ENCODE measurements around the gene MTHFSD.

The MTHFSD gene

GRCh38 chr16:86554917-86555703 is at the start of gene MTHFSD:
Gene MTHFSD (minus strand): TSS chr16:86555235. CDS start chr16:86555184, 51 bp downstream.
- TF ChIP-seq, protein P1, sequence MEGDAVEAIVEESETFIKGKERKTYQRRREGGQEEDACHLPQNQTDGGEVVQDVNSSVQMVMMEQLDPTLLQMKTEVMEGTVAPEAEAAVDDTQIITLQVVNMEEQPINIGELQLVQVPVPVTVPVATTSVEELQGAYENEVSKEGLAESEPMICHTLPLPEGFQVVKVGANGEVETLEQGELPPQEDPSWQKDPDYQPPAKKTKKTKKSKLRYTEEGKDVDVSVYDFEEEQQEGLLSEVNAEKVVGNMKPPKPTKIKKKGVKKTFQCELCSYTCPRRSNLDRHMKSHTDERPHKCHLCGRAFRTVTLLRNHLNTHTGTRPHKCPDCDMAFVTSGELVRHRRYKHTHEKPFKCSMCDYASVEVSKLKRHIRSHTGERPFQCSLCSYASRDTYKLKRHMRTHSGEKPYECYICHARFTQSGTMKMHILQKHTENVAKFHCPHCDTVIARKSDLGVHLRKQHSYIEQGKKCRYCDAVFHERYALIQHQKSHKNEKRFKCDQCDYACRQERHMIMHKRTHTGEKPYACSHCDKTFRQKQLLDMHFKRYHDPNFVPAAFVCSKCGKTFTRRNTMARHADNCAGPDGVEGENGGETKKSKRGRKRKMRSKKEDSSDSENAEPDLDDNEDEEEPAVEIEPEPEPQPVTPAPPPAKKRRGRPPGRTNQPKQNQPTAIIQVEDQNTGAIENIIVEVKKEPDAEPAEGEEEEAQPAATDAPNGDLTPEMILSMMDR (IDR thresholded peaks at IDR 0.05): no peak
- peak; percentile 90 for DNase-seq
- peaks cover 5% of the 10 kb centered on the region for H3K36me3 Mint-ChIP-seq (ENCODE audit: low read depth)
- H3K4me3 Mint-ChIP-seq: peak within 1 kb of the TSS; percentile 92
- H3K9me3 Mint-ChIP-seq: peaks cover 4% of the 10 kb centered on the region
- H3K4me1 Mint-ChIP-seq: peaks cover 56% of the 10 kb centered on the region
- peaks cover 16% of the 10 kb centered on the region for H3K27me3 Mint-ChIP-seq (ENCODE audit: low read depth, poor library complexity)
- H3K27ac Mint-ChIP-seq: peak within 1 kb of the TSS; percentile 85

DNA sequence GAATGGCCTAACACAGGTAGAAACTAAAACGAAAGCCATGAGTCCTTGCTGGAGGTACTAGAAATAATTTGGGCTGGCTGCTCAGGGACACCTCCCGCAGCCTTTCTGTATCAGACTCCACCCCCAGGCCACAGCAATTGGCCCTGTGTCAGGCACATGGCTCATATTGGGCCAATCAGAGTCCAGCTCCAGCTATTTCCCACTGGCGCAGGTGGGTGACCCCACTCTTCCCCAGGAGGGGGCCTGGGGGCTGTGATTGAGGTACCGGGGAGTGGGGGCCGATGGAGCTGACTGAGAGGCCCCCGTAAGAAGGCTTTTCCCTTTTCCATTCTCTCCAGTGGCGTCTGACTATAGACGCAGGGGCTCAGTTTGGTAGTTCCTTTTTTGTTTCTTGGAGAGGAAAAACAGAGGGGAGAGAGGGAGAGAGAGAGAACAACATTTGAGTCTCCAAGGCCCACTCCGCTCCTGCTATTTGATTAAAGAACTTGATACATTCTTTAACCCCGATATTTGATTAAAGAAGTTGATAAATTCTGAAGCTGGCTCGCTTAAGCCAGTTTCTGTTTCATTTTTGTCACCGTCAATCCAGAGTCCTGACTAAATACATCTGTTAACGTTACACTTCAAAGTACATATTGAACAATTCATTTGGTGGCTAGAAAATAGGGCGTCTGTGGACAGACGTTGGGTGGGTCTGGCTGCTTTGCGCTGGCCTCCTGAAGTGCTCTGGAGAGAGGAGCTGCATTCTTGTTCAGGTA is 49.6 kb upstream of the MTHFSD start:
- Mint-ChIP-seq H3K4me3 (no peak overlapping the region), H3K27me3 (ENCODE audit: low read depth, poor library complexity) (no peaks in the 10 kb centered on the region), H3K4me1 (peaks cover 16% of the 10 kb centered on the region), H3K27ac (no peak overlapping the region), H3K36me3 (ENCODE audit: low read depth) (peaks cover 7% of the 10 kb centered on the region), H3K9me3 (peaks cover 17% of the 10 kb centered on the region)
- DNase-seq: no peak
- TF ChIP-seq, protein P1 (IDR thresholded peaks at IDR 0.05): no peak

GRCh38 chr16:86602521-86602920 is 47.5 kb upstream of the MTHFSD start:
- Mint-ChIP-seq H3K27ac (no peak overlapping the region), H3K27me3 (ENCODE audit: low read depth, poor library complexity) (peaks cover 7% of the 10 kb centered on the region), H3K4me3 (no peak overlapping the region), H3K4me1 (peaks cover 19% of the 10 kb centered on the region), H3K36me3 (ENCODE audit: low read depth) (peaks cover 7% of the 10 kb centered on the region), H3K9me3 (peaks cover 17% of the 10 kb centered on the region)
- TF ChIP-seq, protein P1 (IDR thresholded peaks at IDR 0.05): no peak
- DNase-seq: no peak

DNA sequence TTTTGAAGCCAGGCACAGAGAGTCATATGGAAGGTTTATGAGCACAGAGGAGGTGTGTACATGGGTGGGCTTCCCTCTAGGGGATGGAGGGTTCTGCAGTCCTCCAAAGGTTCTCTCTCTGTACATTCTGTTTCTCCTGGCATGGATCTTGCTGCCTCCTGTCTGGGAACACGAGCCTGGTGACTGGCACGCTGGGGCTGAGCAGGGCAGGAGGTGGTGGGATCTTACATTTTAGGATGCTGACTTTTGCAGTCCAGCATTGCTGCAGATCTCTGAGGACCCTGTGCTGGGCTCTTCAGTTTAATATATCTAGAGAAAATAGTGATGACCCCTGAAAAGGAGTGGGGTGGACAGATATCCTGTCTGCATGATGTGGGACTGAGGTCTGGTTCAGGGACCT is 46.3 kb upstream of the MTHFSD start:
- peaks cover 23% of the 10 kb centered on the region for H3K4me1 Mint-ChIP-seq
- peaks cover 7% of the 10 kb centered on the region for H3K36me3 Mint-ChIP-seq (ENCODE audit: low read depth)
- H3K27ac Mint-ChIP-seq: no peak overlapping the region
- H3K27me3 Mint-ChIP-seq (ENCODE audit: low read depth, poor library complexity): peaks cover 7% of the 10 kb centered on the region
- no peak for DNase-seq
- no peak overlapping the region for H3K4me3 Mint-ChIP-seq
- TF ChIP-seq, protein P1 (IDR thresholded peaks at IDR 0.05): no peak
- peaks cover 13% of the 10 kb centered on the region for H3K9me3 Mint-ChIP-seq

- TF ChIP-seq, protein P1 (IDR thresholded peaks at IDR 0.05): no peak
- DNase-seq: no peak
- Mint-ChIP-seq H3K9me3 (peaks cover under 1% of the 10 kb centered on the region), H3K4me1 (peaks cover 48% of the 10 kb centered on the region), H3K27me3 (ENCODE audit: low read depth, poor library complexity) (peaks cover 12% of the 10 kb centered on the region), H3K4me3 (no peak overlapping the region), H3K27ac (peak overlapping the region; percentile 1), H3K36me3 (ENCODE audit: low read depth) (no peaks in the 10 kb centered on the region)
These were observed 43.9 kb upstream of the MTHFSD start for GRCh38 chr16:86598607-86599565.
